Prostate gland (tissue), 2 donors: Measurements from ENCODE around the gene ADCY6. TPM values are rescaled to one million over a fixed set of nuclear protein-coding genes. Genes with fewer than 3 reads are reported as not detected.
"Not testable (repeated sequence)": the region's sequence is repeated elsewhere in the genome, so short reads cannot be mapped to it uniquely, and the experiment has no call there.

Experiments
- DNase-seq: peaks from one replicate; pipeline ENCODE4 v3.0.0-alpha.2; 2019; ENCODE audit warnings: low spot score
- H3K27ac ChIP-seq, 2 donors: fragments of 200-600 bp; sonication (generic); 2 replicates each; pipeline ENCODE4 v1.5.1; 2017 to 2019
- H3K27me3 ChIP-seq: fragments of 200-600 bp; sonication (generic); replicated peaks from 2 replicates; pipeline ENCODE4 v1.5.1; 2019; ENCODE audit not compliant: insufficient read depth
- H3K36me3 ChIP-seq, 2 donors: fragments of 200-600 bp; sonication (generic); 1 replicate in 1 of 2; 2 replicates in 1 of 2; pipeline versions ENCODE4 v1.5.1 to v1.8.1; 2017 to 2019
- H3K4me1 ChIP-seq: fragments of 200-600 bp; sonication (generic); replicated peaks from 2 replicates; pipeline ENCODE4 v1.5.1; 2019
- H3K4me3 ChIP-seq, 2 donors: fragments of 200-600 bp; sonication (generic); 2 replicates each; pipeline ENCODE4 v1.5.1; 2017 to 2019
- H3K9me3 ChIP-seq: fragments of 200-600 bp; sonication (generic); 2 replicates; pipeline ENCODE4 v1.5.1; 2017
- CTCF ChIP-seq, 4 experiments: fragments of 200-600 bp in 2 of 4; fragments of 450-650 bp in 2 of 4; sonication (generic) in 2 of 4; IDR thresholded peaks; 1 replicate in 3 of 4; 2 replicates in 1 of 4; pipeline ENCODE4 v1.5.1; 2016 to 2019; ENCODE audit warnings: antibody characterized with exemption in 4 of 4, mild to moderate bottlenecking in 2 of 4, moderate library complexity in 2 of 4
- POLR2A ChIP-seq: fragments of 450-650 bp; IDR thresholded peaks from one replicate; pipeline ENCODE4 v1.6.1; 2016; ENCODE audit warnings: antibody characterized with exemption, mild to moderate bottlenecking
- POLR2AphosphoS5 ChIP-seq: sonication (generic); formaldehyde crosslinking; IDR thresholded peaks from one replicate; pipeline ENCODE4 v1.6.1; 2017; ENCODE audit warnings: antibody characterized with exemption
- WGBS: methylation state at CpG from one replicate; pipeline ENCODE4 v1.1.5; 2018; 5-methylcytosine and 5-hydroxymethylcytosine counted together
- intact Hi-C: fragments of 100-400 bp; cut with DNase I; formaldehyde crosslinking; loops from one replicate; pipeline ENCODE4 v1.14.2; 2022
- total RNA-seq, 2 donors: library from RNA; depleted of rRNA; stranded (reverse); fragments of >200 nt; gene quantifications; one replicate each; pipeline ENCODE4 v1.1.0, GENCODE V29; 2016

ADCY6 gene
- total RNA-seq, 2 donors from 2014 or later: 35.3 to 73.5 TPM

GRCh38 chr12:48744251-48745008 is 44.5 kb downstream of the ADCY6 start:
- Histone ChIP-seq H3K27me3 (no peaks in the 10 kb centered on the region), H3K4me1 (no peaks in the 10 kb centered on the region), H3K36me3 (no peaks in the 10 kb centered on the region), H3K27ac (no peak overlapping the region), H3K9me3 (no peaks in the 10 kb centered on the region), H3K4me3 (no peak overlapping the region)
- WGBS: 63% methylated on average over 9 of the region's 9 CpGs
- TF ChIP-seq POLR2AphosphoS5 (no peak), CTCF (IDR thresholded peaks at IDR 0.05) (no peak), POLR2A (no peak)
- intact Hi-C loops: no loop called here
- DNase-seq: no peak

GRCh38 chr12:48739618-48740269 is 49.1 kb downstream of the ADCY6 start:
- no peak for DNase-seq
- H3K4me3 ChIP-seq: no peak overlapping the region
- H3K9me3 ChIP-seq: no peaks in the 10 kb centered on the region
- H3K27ac ChIP-seq: no peak overlapping the region
- no peaks in the 10 kb centered on the region for H3K27me3 ChIP-seq
- intact Hi-C loops: no loop called here
- no peak for TF ChIP-seq POLR2AphosphoS5
- no peak for TF ChIP-seq POLR2A
- no peak for TF ChIP-seq CTCF (IDR thresholded peaks at IDR 0.05)
- H3K4me1 ChIP-seq: no peaks in the 10 kb centered on the region
- WGBS: 43% methylated on average over 5 of the region's 5 CpGs
- no peaks in the 10 kb centered on the region for H3K36me3 ChIP-seq

GRCh38 chr12:48736456-48736855 is 52.4 kb downstream of the ADCY6 start:
- H3K27me3 ChIP-seq: no peaks in the 10 kb centered on the region
- DNase-seq: no peak
- no peak overlapping the region for H3K27ac ChIP-seq
- no peak overlapping the region for H3K4me3 ChIP-seq
- intact Hi-C loops: no loop called here
- no peaks in the 10 kb centered on the region for H3K9me3 ChIP-seq
- no peaks in the 10 kb centered on the region for H3K4me1 ChIP-seq
- H3K36me3 ChIP-seq: no peaks in the 10 kb centered on the region
- 32% methylated on average over 1 of the region's 1 CpG for WGBS
- TF ChIP-seq POLR2A (no peak), CTCF (IDR thresholded peaks at IDR 0.05) (no peak), POLR2AphosphoS5 (no peak)

DNA sequence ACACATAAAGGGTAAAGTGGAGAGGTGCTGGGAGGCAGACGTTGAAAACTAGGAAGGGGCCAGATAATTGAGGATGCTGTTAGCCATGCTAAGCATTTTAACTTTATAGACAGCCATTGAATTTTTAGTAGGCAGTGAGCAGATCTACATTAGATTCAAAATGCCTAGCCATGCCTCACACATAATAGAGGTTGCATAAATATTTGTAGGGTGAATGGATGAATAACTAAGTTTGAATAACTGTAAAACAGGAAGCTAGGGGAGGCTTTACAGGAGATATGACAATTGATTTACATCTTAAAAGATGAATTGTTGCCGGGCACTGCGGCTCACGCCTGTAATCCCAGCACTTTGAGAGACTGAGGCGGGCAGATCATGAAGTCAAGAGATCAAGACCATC is 60.1 kb downstream of the ADCY6 start:
- no peaks in the 10 kb centered on the region for H3K36me3 ChIP-seq
- intact Hi-C loops: no loop called here
- TF ChIP-seq POLR2AphosphoS5 (no peak), POLR2A (no peak), CTCF (IDR thresholded peaks at IDR 0.05) (no peak)
- H3K4me3 ChIP-seq: no peak overlapping the region
- DNase-seq: no peak
- H3K27ac ChIP-seq: no peak overlapping the region
- 70% methylated on average over 5 of the region's 5 CpGs for WGBS
- H3K9me3 ChIP-seq: no peaks in the 10 kb centered on the region
- H3K4me1 ChIP-seq: no peaks in the 10 kb centered on the region
- H3K27me3 ChIP-seq: no peaks in the 10 kb centered on the region

GRCh38 chr12:48720737-48721136 is 68.2 kb downstream of the ADCY6 start:
- H3K27ac ChIP-seq, DNase-seq, H3K4me3 ChIP-seq, intact Hi-C loops, H3K27me3 ChIP-seq, H3K9me3 ChIP-seq, H3K4me1 ChIP-seq, H3K36me3 ChIP-seq: not testable (repeated sequence)
- 97% methylated on average over 1 of the region's 1 CpG for WGBS

- WGBS: 73% methylated on average over 2 of the region's 2 CpGs
These were observed 68.7 kb downstream of the ADCY6 start for GRCh38 chr12:48720171-48720570.

GRCh38 chr12:48719002-48719401 is 69.9 kb downstream of the ADCY6 start:
- DNase-seq, H3K9me3 ChIP-seq, H3K27me3 ChIP-seq, intact Hi-C loops, H3K4me3 ChIP-seq, H3K36me3 ChIP-seq, H3K27ac ChIP-seq: not testable (repeated sequence)
- H3K4me1 ChIP-seq: peaks cover 11% of the 10 kb centered on the region
- WGBS: 89% methylated on average over 4 of the region's 4 CpGs

More at GRCh38 chr12:48720171-48720570, 68.7 kb downstream of the ADCY6 start:
- H3K4me3 ChIP-seq, intact Hi-C loops, H3K9me3 ChIP-seq, H3K27ac ChIP-seq, DNase-seq, H3K4me1 ChIP-seq, H3K27me3 ChIP-seq, H3K36me3 ChIP-seq: not testable (repeated sequence)
